PC-9 (cell line): ENCODE measurements around the gene ATXN7L3B. TPM values are rescaled to one million over a fixed set of nuclear protein-coding genes. Genes with fewer than 3 reads are reported as not detected.
A peak's percentile ranks its signal among the peaks of the same experiment; 100 is the strongest.

Experiments used
- Bru-seq: library from RNA; stranded (reverse); fragments of 400-500 nt; gene quantifications from one replicate; lab custom pipeline; 2021; lab: Mats Ljungman, UMichigan
- BruChase-seq, 2 experiments: library from RNA; stranded (reverse); fragments of 400-500 nt; gene quantifications; one replicate each; lab custom pipeline; 2021; lab: Mats Ljungman, UMichigan
- BruUV-seq: library from RNA; stranded (reverse); fragments of 400-500 nt; replicated peaks from 2 replicates; lab custom pipeline; 2021; lab: Mats Ljungman, UMichigan
- CTCF ChIA-PET: fragments of 300-600 bp; sonication (Branson Sonifier 250); formaldehyde crosslinking; loops from one replicate; lab custom pipeline; 2022; ENCODE audit warnings: antibody characterized with exemption; lab: Charles Lee
- POLR2A ChIA-PET: fragments of 300-600 bp; sonication (Branson Sonifier 250); formaldehyde crosslinking; loops from one replicate; lab custom pipeline; 2022; ENCODE audit warnings: antibody characterized with exemption; ENCODE audit not compliant: unreplicated experiment; lab: Charles Lee
- DNase-seq, 2 experiments: peaks; one replicate each; pipeline versions ENCODE4 v3.0.0 to v3.0.0-alpha.2; 2015 to 2022; ENCODE audit warnings: mixed read lengths in 1 of 2
- H2AFZ ChIP-seq: fragments of 200-600 bp; sonication (generic); 2 replicates; pipeline ENCODE4 v1.8.1; 2017; ENCODE audit warnings: antibody characterized with exemption
- H3F3A ChIP-seq: fragments of 200-600 bp; sonication (generic); 2 replicates; pipeline ENCODE4 v1.8.1; 2017; ENCODE audit warnings: antibody characterized with exemption, mild to moderate bottlenecking, low read depth; ENCODE audit not compliant: insufficient read depth
- H3K27ac ChIP-seq: fragments of 200-600 bp; sonication (generic); 2 replicates; pipeline ENCODE4 v1.6.1; 2016; ENCODE audit warnings: mixed run types
- H3K27me3 ChIP-seq: fragments of 200-600 bp; sonication (generic); 2 replicates; pipeline ENCODE4 v1.6.1; 2016; ENCODE audit warnings: low read depth, mixed run types; ENCODE audit not compliant: insufficient read depth
- H3K36me3 ChIP-seq: fragments of 200-600 bp; sonication (generic); 2 replicates; pipeline ENCODE4 v1.6.1; 2016; ENCODE audit warnings: low read depth, mixed run types
- H3K4me1 ChIP-seq: fragments of 200-600 bp; sonication (generic); replicated peaks from 2 replicates; pipeline ENCODE4 v1.6.1; 2016; ENCODE audit warnings: mixed run types; ENCODE audit not compliant: insufficient read depth
- H3K4me2 ChIP-seq: fragments of 200-600 bp; sonication (generic); 2 replicates; pipeline ENCODE4 v1.6.1; 2017; ENCODE audit warnings: mixed run types
- H3K4me3 ChIP-seq: fragments of 200-600 bp; sonication (generic); 2 replicates; pipeline ENCODE4 v1.6.1; 2016; ENCODE audit warnings: mixed run types
- H3K79me2 ChIP-seq: fragments of 200-600 bp; sonication (generic); 2 replicates; pipeline ENCODE4 v1.6.1; 2017; ENCODE audit warnings: low read depth, mixed run types
- H3K9me2 ChIP-seq: fragments of 200-600 bp; sonication (generic); 2 replicates; pipeline ENCODE4 v1.8.1; 2017; ENCODE audit warnings: mild to moderate bottlenecking; ENCODE audit not compliant: insufficient read depth
- H3K9me3 ChIP-seq: fragments of 200-600 bp; sonication (generic); 2 replicates; pipeline ENCODE4 v1.8.1; 2016; ENCODE audit warnings: low read depth; ENCODE audit not compliant: insufficient read depth
- H4K20me1 ChIP-seq: fragments of 200-600 bp; sonication (generic); 2 replicates; pipeline ENCODE4 v1.8.1; 2017; ENCODE audit not compliant: insufficient read depth
- EZH2 ChIP-seq: fragments of 200-600 bp; sonication (generic); IDR thresholded peaks from 2 replicates; pipeline ENCODE4 v1.8.0; 2017; ENCODE audit warnings: antibody characterized with exemption, low read depth
- intact Hi-C: fragments of 100-400 bp; cut with micrococcal nuclease; formaldehyde crosslinking; loops from one replicate; pipeline ENCODE4 v1.10.0; 2022; ENCODE audit not compliant: unreplicated experiment
- long read RNA-seq: library from polyadenylated mRNA; stranded (forward); transcript quantifications from one replicate; pipeline ENCODE4 v2.0.0, GENCODE V29; 2022
- total RNA-seq: library from RNA; stranded (reverse); gene quantifications from 2 replicates; pipeline ENCODE4 v1.2.3, GENCODE V29; 2021
- TF ChIP-seq, protein P1 (sequence below): fragments of 200-600 bp; sonication (generic); conservative IDR thresholded peaks from 2 replicates; pipeline ENCODE4 v1.6.1; 2017; ENCODE audit warnings: mixed run types, antibody characterized with exemption, mild to moderate bottlenecking, moderate library complexity

The ATXN7L3B gene, protein sequence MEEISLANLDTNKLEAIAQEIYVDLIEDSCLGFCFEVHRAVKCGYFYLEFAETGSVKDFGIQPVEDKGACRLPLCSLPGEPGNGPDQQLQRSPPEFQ
- total RNA-seq (25.3 and 31.6 TPM in 2 replicates), Bru-seq, nascent RNA (percentile 93 among the genes with signal in this experiment), BruChase-seq, experiment 1, labeled RNA remaining after a 2-hour chase (percentile 98 among the genes with signal in this experiment), BruChase-seq, experiment 2, labeled RNA remaining after a 6-hour chase (percentile 98 among the genes with signal in this experiment)
- long read RNA-seq, full-length matches to known transcripts: 96 of 97 reads
- long read RNA-seq, partial matches to known transcripts: 0 of 97 reads
- long read RNA-seq, other reads (novel, unspliced or antisense): 1 of 97 reads

DNA sequence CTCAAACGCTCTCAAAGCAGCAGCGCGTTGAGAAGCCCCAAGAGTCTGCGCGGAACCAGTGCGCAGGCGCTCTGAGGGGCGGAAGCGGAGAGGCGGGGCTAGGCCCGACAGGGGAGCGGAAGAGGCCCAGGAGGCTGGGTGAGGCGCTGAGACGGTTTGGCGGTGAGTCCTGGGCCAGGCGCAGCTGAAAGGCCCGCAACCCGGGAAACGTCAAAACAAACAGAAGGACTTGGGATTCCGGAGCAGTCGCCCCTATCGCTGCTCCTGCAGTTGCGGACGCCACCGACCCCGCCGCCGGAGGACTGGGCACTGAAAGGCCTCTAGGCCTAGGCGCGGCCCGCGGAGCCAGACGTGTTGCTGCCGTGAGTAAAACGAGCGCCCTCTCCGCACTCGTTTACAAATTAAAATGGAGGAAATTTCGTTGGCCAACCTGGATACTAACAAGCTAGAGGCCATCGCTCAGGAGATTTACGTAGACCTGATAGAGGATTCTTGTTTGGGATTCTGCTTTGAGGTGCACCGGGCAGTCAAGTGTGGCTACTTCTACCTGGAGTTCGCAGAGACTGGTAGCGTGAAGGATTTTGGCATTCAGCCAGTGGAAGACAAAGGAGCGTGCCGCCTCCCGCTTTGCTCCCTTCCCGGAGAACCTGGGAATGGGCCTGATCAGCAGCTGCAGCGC lies at the start of gene ATXN7L3B:
ATXN7L3B (plus strand) TSS at position 129 of the 679 bp plus-strand sequence; CDS start at position 407, 278 bp downstream.
- TF ChIP-seq EZH2: no peak
- TF ChIP-seq, protein P1, sequence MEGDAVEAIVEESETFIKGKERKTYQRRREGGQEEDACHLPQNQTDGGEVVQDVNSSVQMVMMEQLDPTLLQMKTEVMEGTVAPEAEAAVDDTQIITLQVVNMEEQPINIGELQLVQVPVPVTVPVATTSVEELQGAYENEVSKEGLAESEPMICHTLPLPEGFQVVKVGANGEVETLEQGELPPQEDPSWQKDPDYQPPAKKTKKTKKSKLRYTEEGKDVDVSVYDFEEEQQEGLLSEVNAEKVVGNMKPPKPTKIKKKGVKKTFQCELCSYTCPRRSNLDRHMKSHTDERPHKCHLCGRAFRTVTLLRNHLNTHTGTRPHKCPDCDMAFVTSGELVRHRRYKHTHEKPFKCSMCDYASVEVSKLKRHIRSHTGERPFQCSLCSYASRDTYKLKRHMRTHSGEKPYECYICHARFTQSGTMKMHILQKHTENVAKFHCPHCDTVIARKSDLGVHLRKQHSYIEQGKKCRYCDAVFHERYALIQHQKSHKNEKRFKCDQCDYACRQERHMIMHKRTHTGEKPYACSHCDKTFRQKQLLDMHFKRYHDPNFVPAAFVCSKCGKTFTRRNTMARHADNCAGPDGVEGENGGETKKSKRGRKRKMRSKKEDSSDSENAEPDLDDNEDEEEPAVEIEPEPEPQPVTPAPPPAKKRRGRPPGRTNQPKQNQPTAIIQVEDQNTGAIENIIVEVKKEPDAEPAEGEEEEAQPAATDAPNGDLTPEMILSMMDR: no peak
- ChIA-PET POLR2A (no interaction called here), CTCF (interaction anchor here (0.8 kb wide), 1 partner anchor 61 kb away, joined by 3 read pairs; no protein-coding TSS in a partner anchor)

DNA sequence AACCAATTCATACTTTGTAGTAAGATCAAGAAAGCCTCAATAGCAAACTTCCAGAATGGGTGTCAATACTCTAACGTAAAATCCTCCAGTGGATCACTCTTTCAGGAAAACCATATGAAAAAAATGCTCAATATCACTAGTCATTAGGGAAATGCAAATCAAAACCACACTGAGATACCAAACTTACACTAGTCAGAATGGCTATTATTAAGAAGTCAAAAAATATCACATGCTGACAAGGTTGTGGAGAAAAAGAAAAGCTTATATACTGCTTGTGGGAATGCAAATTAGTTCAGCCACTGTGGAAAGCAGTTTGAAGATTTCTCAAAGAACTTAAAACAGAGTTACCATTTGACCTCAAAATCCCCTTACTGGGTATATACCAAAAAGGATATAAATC lies 49.5 kb upstream of the ATXN7L3B start:
- CTCF ChIA-PET: no interaction called here
- Histone ChIP-seq H3K4me3 (no peak overlapping the region), H3K36me3 (no peaks in the 10 kb centered on the region), H3K27ac (no peak overlapping the region), H3K4me2 (no peak overlapping the region), H3K79me2 (no peaks in the 10 kb centered on the region), H3K9me3 (no peaks in the 10 kb centered on the region), H3K4me1 (no peaks in the 10 kb centered on the region), H4K20me1 (no peaks in the 10 kb centered on the region), H3F3A (no peaks in the 10 kb centered on the region), H3K9me2 (peaks cover 4% of the 10 kb centered on the region; the same call in 1 of the 2 replicates), H2AFZ (no peak overlapping the region), H3K27me3 (no peaks in the 10 kb centered on the region)
- DNase-seq: no peak
- intact Hi-C loops: no loop called here
- POLR2A ChIA-PET: no interaction called here
- no TSS peak for BruUV-seq
- TF ChIP-seq, protein P1: no peak
- no peak for TF ChIP-seq EZH2

More for the DNA sequence above, at the start of gene ATXN7L3B:
- BruUV-seq: TSS peak; percentile 55
- no peaks in the 10 kb centered on the region; the same call in 1 of the 2 replicates for H3K9me2 ChIP-seq
- H3K36me3 ChIP-seq: peaks cover 31% of the 10 kb centered on the region
- no peaks in the 10 kb centered on the region for H3K27me3 ChIP-seq
- H3K79me2 ChIP-seq: peaks cover 51% of the 10 kb centered on the region
- intact Hi-C loops: loop anchor here (5.0 to 10.0 kb wide), 3 partner anchors 126 to 603 kb away; no protein-coding TSS in a partner anchor
- peak within 1 kb of the TSS; percentile 92 for H2AFZ ChIP-seq
- peaks cover 23% of the 10 kb centered on the region for H4K20me1 ChIP-seq
- H3K27ac ChIP-seq: peak within 1 kb of the TSS; percentile 80
- H3K4me3 ChIP-seq: peak within 1 kb of the TSS; percentile 87
- peaks cover 9% of the 10 kb centered on the region for H3F3A ChIP-seq
- H3K9me3 ChIP-seq: no peaks in the 10 kb centered on the region
- peak; percentile 88 to 92 for DNase-seq
- peaks cover 23% of the 10 kb centered on the region for H3K4me1 ChIP-seq
- H3K4me2 ChIP-seq: peak within 1 kb of the TSS; percentile 93

DNA sequence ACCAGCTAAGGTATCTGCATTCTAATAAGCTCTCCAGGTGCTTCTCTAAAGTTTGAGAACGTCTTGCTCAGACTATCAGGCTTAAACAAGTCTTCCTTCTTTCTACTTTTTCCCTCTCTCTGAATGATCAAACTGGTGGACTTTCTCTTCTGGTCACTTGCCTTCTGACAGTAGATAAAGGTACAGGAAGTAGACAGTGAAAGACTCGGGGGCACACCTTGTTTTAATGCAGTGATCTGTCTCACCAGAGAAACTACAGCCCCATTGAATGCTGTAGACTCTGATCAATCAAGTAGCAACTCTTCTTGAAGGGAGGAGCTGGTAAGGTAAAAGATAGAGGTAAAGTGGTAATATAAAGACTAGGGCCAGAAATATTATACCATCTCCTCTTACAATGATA lies 48.1 kb upstream of the ATXN7L3B start:
- Histone ChIP-seq H3K27ac (no peak overlapping the region), H3F3A (no peaks in the 10 kb centered on the region), H3K79me2 (no peaks in the 10 kb centered on the region), H3K9me3 (no peaks in the 10 kb centered on the region), H3K4me1 (no peaks in the 10 kb centered on the region), H3K36me3 (no peaks in the 10 kb centered on the region), H4K20me1 (no peaks in the 10 kb centered on the region), H3K9me2 (peaks cover 8% of the 10 kb centered on the region; the same call in 1 of the 2 replicates), H2AFZ (peak overlapping the region; percentile 40), H3K4me2 (no peak overlapping the region), H3K4me3 (no peak overlapping the region), H3K27me3 (no peaks in the 10 kb centered on the region)
- TF ChIP-seq, protein P1: no peak
- no peak for TF ChIP-seq EZH2
- DNase-seq: no peak
- BruUV-seq: no TSS peak
- ChIA-PET POLR2A (no interaction called here), CTCF (interaction anchor here (0.6 kb wide), 1 partner anchor 47 kb away, joined by 8 read pairs; no protein-coding TSS in a partner anchor)
- intact Hi-C loops: no loop called here
